DND-41 (cell line): Measurements from ENCODE around the gene TAS2R41.

Experiments
- ATAC-seq: fragments of 200-7000 bp; cut with Tn5 transposase; 3 replicates; pipeline ENCODE4 v1.9.1; 2021; ENCODE audit warnings: low read depth; ENCODE audit not compliant: insufficient read depth
- DNase-seq: peaks from one replicate; pipeline ENCODE4 v3.0.0-alpha.2; 2020
- H2AFZ ChIP-seq: 2 replicates; pipeline ENCODE4 v1.6.0; 2012; ENCODE audit warnings: low read depth, low read length
- H3K27ac ChIP-seq: 2 replicates; pipeline ENCODE4 v1.5.1; 2012; ENCODE audit warnings: low read length, inconsistent platforms
- H3K27me3 ChIP-seq: fragments of 200-600 bp; sonication (generic); 2 replicates; pipeline ENCODE4 v1.6.0; 2012; ENCODE audit warnings: low read length, mild to moderate bottlenecking, inconsistent platforms; ENCODE audit not compliant: insufficient read depth, poor library complexity
- H3K36me3 ChIP-seq: 2 replicates; pipeline ENCODE4 v1.5.1; 2012; ENCODE audit warnings: low read length, inconsistent platforms; ENCODE audit not compliant: insufficient read depth
- H3K4me1 ChIP-seq: 2 replicates; pipeline ENCODE4 v1.5.1; 2012; ENCODE audit warnings: mild to moderate bottlenecking, low read length; ENCODE audit not compliant: insufficient read depth
- H3K4me2 ChIP-seq: 2 replicates; pipeline ENCODE4 v1.6.0; 2012; ENCODE audit warnings: mild to moderate bottlenecking, moderate library complexity, low read length, inconsistent platforms; ENCODE audit not compliant: insufficient read depth
- H3K4me3 ChIP-seq, 2 experiments: fragments of 200-600 bp in 1 of 2; shearing (Covaris generic) in 1 of 2; 2 replicates each; pipeline ENCODE4 v1.5.1; 2012 to 2016; ENCODE audit warnings: inconsistent platforms in 2 of 2, low read length in 2 of 2, mild to moderate bottlenecking in 2 of 2, low read depth in 1 of 2, moderate library complexity in 1 of 2
- H3K79me2 ChIP-seq: 2 replicates; pipeline ENCODE4 v1.6.0; 2012; ENCODE audit warnings: low read length, inconsistent platforms; ENCODE audit not compliant: insufficient read depth
- H3K9ac ChIP-seq: 2 replicates; pipeline ENCODE4 v1.6.0; 2012; ENCODE audit warnings: low read depth, mild to moderate bottlenecking, inconsistent platforms, low read length, moderate library complexity
- H3K9me3 ChIP-seq: 2 replicates; pipeline ENCODE4 v1.5.1; 2012; ENCODE audit warnings: low read length, moderate library complexity, mild to moderate bottlenecking, inconsistent platforms; ENCODE audit not compliant: insufficient read depth, severe bottlenecking
- H4K20me1 ChIP-seq: 2 replicates; pipeline ENCODE4 v1.6.0; 2012; ENCODE audit warnings: low read length; ENCODE audit not compliant: insufficient read depth
- CTCF ChIP-seq: IDR thresholded peaks from 2 replicates; pipeline ENCODE4 v1.5.1; 2012; ENCODE audit warnings: borderline replicate concordance, low read length, moderate library complexity, mild to moderate bottlenecking; ENCODE audit not compliant: poor library complexity, severe bottlenecking; ENCODE audit errors: extremely low read depth
- EZH2 ChIP-seq: IDR thresholded peaks from 3 replicates; pipeline ENCODE4 v1.6.1; 2012; ENCODE audit warnings: borderline replicate concordance, low read depth, mild to moderate bottlenecking, moderate library complexity, low read length, inconsistent platforms; ENCODE audit not compliant: severe bottlenecking

Gene TAS2R41

GRCh38 chr7:143448429-143448828 lies 29.2 kb upstream of the TAS2R41 start:
- ATAC-seq = no peak

GRCh38 chr7:143449793-143450192 lies 27.9 kb upstream of the TAS2R41 start:
- H3K27me3 ChIP-seq = peaks cover 27% of the 10 kb centered on the region
- no peaks in the 10 kb centered on the region for H3K36me3 ChIP-seq
- H3K79me2 ChIP-seq = no peaks in the 10 kb centered on the region
- H3K4me2 ChIP-seq = no peak overlapping the region
- no peak for ATAC-seq
- H4K20me1 ChIP-seq = no peaks in the 10 kb centered on the region
- no peak overlapping the region for H3K27ac ChIP-seq
- no peak overlapping the region for H3K9ac ChIP-seq
- H2AFZ ChIP-seq = no peak overlapping the region
- no peak for TF ChIP-seq CTCF
- no peak for TF ChIP-seq EZH2
- no peaks in the 10 kb centered on the region for H3K4me1 ChIP-seq
- H3K4me3 ChIP-seq = no peak overlapping the region
- H3K9me3 ChIP-seq = no peaks in the 10 kb centered on the region
- DNase-seq = no peak

More at GRCh38 chr7:143448429-143448828, 29.2 kb upstream of the TAS2R41 start:
- Histone ChIP-seq H3K4me2 (no peak overlapping the region), H3K79me2 (no peaks in the 10 kb centered on the region), H3K9ac (no peak overlapping the region), H3K27me3 (peaks cover 18% of the 10 kb centered on the region), H3K36me3 (no peaks in the 10 kb centered on the region), H3K27ac (no peak overlapping the region), H4K20me1 (no peaks in the 10 kb centered on the region), H3K9me3 (no peaks in the 10 kb centered on the region), H3K4me1 (no peaks in the 10 kb centered on the region), H2AFZ (no peak overlapping the region), H3K4me3 (no peak overlapping the region)
- TF ChIP-seq EZH2 = no peak
- no peak for TF ChIP-seq CTCF
- DNase-seq = no peak

- no peak for ATAC-seq
- H3K79me2 ChIP-seq = no peaks in the 10 kb centered on the region
- no peaks in the 10 kb centered on the region for H3K4me1 ChIP-seq
- H3K4me3 ChIP-seq = no peak overlapping the region
- TF ChIP-seq CTCF = no peak
- H3K36me3 ChIP-seq = no peaks in the 10 kb centered on the region
- no peak overlapping the region for H2AFZ ChIP-seq
- DNase-seq = no peak
- H3K9ac ChIP-seq = no peak overlapping the region
- no peaks in the 10 kb centered on the region for H4K20me1 ChIP-seq
- peaks cover 31% of the 10 kb centered on the region for H3K27me3 ChIP-seq
- H3K27ac ChIP-seq = no peak overlapping the region
- no peak overlapping the region for H3K4me2 ChIP-seq
- no peaks in the 10 kb centered on the region for H3K9me3 ChIP-seq
Measured at GRCh38 chr7:143451122-143451521, 26.6 kb upstream of the TAS2R41 start.

- ATAC-seq = no peak
Measured at GRCh38 chr7:143451746-143452145, 25.9 kb upstream of the TAS2R41 start.

More at GRCh38 chr7:143451746-143452145, 25.9 kb upstream of the TAS2R41 start:
- no peak for TF ChIP-seq EZH2
- TF ChIP-seq CTCF = no peak
- Histone ChIP-seq H3K4me1 (no peaks in the 10 kb centered on the region), H3K27me3 (peaks cover 30% of the 10 kb centered on the region), H3K9ac (no peak overlapping the region), H3K27ac (no peak overlapping the region), H3K36me3 (no peaks in the 10 kb centered on the region), H3K4me3 (no peak overlapping the region), H3K9me3 (no peaks in the 10 kb centered on the region), H3K79me2 (no peaks in the 10 kb centered on the region), H3K4me2 (no peak overlapping the region), H4K20me1 (no peaks in the 10 kb centered on the region), H2AFZ (no peak overlapping the region)
- no peak for DNase-seq
